ENCODE measurements around the gene PRKAG2.

The PRKAG2 gene

DNA sequence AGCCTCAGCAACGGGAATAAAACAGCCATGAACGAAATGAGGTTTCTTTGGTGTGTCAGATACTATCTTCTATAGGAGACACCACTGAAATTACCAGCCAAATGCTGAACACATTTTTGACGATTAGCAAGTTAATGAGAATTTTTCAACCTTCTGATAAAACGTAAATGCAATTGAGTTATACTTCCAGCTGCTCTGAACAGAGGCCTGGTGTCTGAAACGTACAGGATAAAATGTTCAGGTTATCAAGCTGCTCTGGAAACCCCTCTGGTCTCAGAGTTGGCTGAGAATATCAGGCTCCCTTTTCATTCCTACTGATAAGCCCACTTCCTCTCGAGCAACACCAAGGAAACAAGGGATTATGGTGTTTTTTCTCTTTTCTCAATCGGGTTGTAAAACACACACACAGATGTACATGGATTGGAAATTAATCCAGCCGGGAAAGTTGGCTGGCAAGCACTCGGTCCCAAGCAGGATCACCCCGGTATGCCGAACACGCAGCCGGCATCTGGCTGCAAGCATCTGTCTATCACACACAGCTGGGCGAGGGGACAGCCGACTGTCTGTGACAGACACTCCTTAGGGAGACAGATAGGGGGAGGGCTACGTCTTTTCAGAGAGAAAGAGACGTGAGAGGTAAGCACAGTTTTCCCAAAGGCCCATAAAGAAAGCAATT is 171.8 kb downstream of the PRKAG2 start:
- H3K27ac ChIP-seq (ENCODE audit: low read depth, low read length): no peak overlapping the region
- no peaks in the 10 kb centered on the region for H3K27me3 ChIP-seq (ENCODE audit: control insufficient read depth in 5 of 5, insufficient read depth in 4 of 5, low read length in 5 of 5)
- peak overlapping the region in 1 of 5 donors; percentile 2 for H3K9ac ChIP-seq (ENCODE audit: low read length in 5 of 5)

DNA sequence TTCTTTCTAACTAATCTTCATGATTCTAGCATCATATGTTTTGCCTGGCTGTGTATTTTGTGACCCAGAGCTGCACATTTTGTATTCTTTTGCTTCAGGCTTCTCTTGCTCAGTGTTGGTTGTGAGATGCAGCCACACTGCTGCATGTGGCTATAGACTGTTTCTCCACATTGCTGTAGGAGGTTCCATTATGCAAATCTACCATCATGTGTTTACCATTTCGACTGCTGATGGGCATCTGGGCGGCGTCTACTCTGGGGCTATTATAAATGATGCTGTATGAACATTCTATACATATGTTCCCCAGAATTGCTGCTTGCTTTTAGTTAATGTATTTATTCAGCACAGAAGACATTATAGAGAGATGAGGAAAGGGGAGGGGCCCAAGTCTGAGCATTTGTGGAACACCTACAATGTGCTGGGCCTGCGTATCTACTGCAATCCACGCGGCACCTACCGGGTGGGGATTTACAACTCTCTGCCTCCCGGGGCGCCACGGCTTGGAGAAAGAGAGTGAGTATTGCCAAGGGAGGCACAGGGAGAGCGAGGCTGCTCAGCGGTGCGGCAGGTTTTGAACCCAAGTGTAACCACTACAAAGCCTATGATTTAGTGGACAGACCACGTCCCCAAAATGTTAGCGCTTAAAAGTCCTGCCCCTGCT is 172.5 kb downstream of the PRKAG2 start:
- H3K27me3 ChIP-seq (ENCODE audit: control insufficient read depth in 5 of 5, insufficient read depth in 4 of 5, low read length in 5 of 5): no peaks in the 10 kb centered on the region
- no peaks in the 10 kb centered on the region for H3K9me3 ChIP-seq (ENCODE audit: control insufficient read depth in 5 of 5, low read length in 5 of 5)
- H3K4me3 ChIP-seq (ENCODE audit: low read depth in 1 of 5, low read length in 5 of 5): no peak overlapping the region
- peaks cover 0 to 9% (median 8%) of the 10 kb centered on the region in 5 donors for H3K4me1 ChIP-seq (ENCODE audit: control insufficient read depth in 5 of 5, insufficient read depth in 5 of 5, low read length in 5 of 5)
- H3K36me3 ChIP-seq (ENCODE audit: control insufficient read depth in 5 of 5, insufficient read depth in 5 of 5, low read length in 5 of 5): peaks cover 0 to 7% (median 4%) of the 10 kb centered on the region in 5 donors
- H3K9ac ChIP-seq (ENCODE audit: low read length in 5 of 5): no peak overlapping the region
- no peak overlapping the region for H3K27ac ChIP-seq (ENCODE audit: low read depth, low read length)

More for the DNA sequence above, 171.8 kb downstream of the PRKAG2 start:
- Histone ChIP-seq H3K36me3 (ENCODE audit: control insufficient read depth in 5 of 5, insufficient read depth in 5 of 5, low read length in 5 of 5) (peaks cover 0 to 11% (median 7%) of the 10 kb centered on the region in 5 donors), H3K9me3 (ENCODE audit: control insufficient read depth in 5 of 5, low read length in 5 of 5) (no peaks in the 10 kb centered on the region), H3K4me3 (ENCODE audit: low read depth in 1 of 5, low read length in 5 of 5) (no peak overlapping the region), H3K4me1 (ENCODE audit: control insufficient read depth in 5 of 5, insufficient read depth in 5 of 5, low read length in 5 of 5) (peaks cover 0 to 9% (median 8%) of the 10 kb centered on the region in 5 donors)

DNA sequence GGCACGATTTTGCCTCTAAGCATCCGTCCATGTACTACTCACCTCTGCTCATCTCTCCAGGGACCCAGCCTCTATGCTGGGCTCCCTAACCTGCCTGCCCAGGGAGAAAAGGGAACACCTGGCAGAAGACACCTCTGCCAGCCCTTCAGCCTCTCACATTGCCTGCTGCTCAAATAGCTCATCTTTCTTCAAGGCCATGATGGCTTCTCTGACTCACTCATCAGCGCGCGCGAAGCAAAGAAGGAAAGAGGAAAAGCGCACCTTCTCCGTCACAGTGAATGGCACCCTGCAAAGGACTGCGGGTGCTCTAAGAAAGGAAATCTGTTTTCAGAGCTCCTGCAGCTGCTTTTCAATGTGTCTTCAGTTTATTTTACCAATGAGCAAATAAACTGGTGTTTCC is 174.0 kb downstream of the PRKAG2 start:
- H3K9me3 ChIP-seq (ENCODE audit: control insufficient read depth in 5 of 5, low read length in 5 of 5): no peaks in the 10 kb centered on the region
- no peak overlapping the region for H3K9ac ChIP-seq (ENCODE audit: low read length in 5 of 5)
- H3K4me1 ChIP-seq (ENCODE audit: control insufficient read depth in 5 of 5, insufficient read depth in 5 of 5, low read length in 5 of 5): peaks cover 0 to 9% (median 8%) of the 10 kb centered on the region in 5 donors
- no peak overlapping the region for H3K4me3 ChIP-seq (ENCODE audit: low read depth in 1 of 5, low read length in 5 of 5)
- H3K27ac ChIP-seq (ENCODE audit: low read depth, low read length): no peak overlapping the region
- H3K36me3 ChIP-seq (ENCODE audit: control insufficient read depth in 5 of 5, insufficient read depth in 5 of 5, low read length in 5 of 5): peaks cover 0 to 3% (median 2%) of the 10 kb centered on the region in 5 donors
- H3K27me3 ChIP-seq (ENCODE audit: control insufficient read depth in 5 of 5, insufficient read depth in 4 of 5, low read length in 5 of 5): no peaks in the 10 kb centered on the region

DNA sequence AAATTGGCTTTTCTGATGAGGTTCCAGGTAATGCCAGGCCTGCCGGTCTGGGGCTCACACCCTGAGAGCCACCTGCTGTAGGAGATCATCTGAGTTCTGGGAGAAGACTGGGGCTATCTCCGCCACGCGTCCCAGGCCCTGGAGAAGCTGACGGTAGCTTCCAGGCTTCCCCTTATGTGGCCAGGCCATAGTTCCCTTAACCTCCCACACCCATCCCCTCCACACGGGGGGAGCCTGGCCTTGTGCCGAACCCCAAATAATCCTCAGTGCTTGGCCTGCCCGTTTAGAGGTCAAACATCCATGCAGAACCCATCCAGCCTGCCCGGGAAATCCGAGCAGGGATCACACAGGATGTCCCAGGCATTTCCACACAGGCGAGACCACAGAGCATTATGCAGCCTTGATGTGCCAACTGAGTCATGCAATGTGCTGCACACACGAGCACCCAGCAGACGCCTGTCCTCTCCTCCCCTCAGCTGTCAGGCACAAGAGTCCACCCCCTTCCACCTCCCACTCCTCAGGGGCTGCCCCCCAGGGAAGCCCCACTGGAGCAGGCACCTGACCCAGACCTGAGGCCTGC is 176.2 kb downstream of the PRKAG2 start:
- Histone ChIP-seq H3K9ac (ENCODE audit: low read length in 5 of 5) (no peak overlapping the region), H3K36me3 (ENCODE audit: control insufficient read depth in 5 of 5, insufficient read depth in 5 of 5, low read length in 5 of 5) (peaks cover 0 to 3% (median 2%) of the 10 kb centered on the region in 5 donors), H3K4me3 (ENCODE audit: low read depth in 1 of 5, low read length in 5 of 5) (no peak overlapping the region), H3K27ac (ENCODE audit: low read depth, low read length) (no peak overlapping the region), H3K4me1 (ENCODE audit: control insufficient read depth in 5 of 5, insufficient read depth in 5 of 5, low read length in 5 of 5) (peaks cover 0 to 8% (median 7%) of the 10 kb centered on the region in 5 donors), H3K9me3 (ENCODE audit: control insufficient read depth in 5 of 5, low read length in 5 of 5) (no peaks in the 10 kb centered on the region), H3K27me3 (ENCODE audit: control insufficient read depth in 5 of 5, insufficient read depth in 4 of 5, low read length in 5 of 5) (no peaks in the 10 kb centered on the region)

DNA sequence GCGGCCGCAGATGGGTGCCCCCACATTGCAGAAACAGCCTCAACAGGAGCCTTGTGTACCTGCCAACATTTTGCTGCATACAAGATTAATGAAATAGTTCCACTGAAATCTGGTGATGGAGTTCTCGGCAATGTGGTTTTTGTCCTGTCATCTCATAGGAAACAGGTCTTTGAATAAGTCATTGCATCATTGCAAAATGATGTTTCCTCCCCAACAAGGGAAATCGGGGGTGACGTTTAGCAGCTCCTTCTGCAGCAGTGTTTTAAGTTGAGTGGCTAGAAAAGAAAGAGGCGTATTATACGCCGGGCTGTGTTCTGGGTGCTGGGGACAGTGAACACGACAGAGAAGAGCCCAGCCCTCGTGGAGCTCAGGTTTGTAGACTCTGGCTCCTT is 177.0 kb downstream of the PRKAG2 start:
- H3K27ac ChIP-seq (ENCODE audit: low read depth, low read length): no peak overlapping the region

DNA sequence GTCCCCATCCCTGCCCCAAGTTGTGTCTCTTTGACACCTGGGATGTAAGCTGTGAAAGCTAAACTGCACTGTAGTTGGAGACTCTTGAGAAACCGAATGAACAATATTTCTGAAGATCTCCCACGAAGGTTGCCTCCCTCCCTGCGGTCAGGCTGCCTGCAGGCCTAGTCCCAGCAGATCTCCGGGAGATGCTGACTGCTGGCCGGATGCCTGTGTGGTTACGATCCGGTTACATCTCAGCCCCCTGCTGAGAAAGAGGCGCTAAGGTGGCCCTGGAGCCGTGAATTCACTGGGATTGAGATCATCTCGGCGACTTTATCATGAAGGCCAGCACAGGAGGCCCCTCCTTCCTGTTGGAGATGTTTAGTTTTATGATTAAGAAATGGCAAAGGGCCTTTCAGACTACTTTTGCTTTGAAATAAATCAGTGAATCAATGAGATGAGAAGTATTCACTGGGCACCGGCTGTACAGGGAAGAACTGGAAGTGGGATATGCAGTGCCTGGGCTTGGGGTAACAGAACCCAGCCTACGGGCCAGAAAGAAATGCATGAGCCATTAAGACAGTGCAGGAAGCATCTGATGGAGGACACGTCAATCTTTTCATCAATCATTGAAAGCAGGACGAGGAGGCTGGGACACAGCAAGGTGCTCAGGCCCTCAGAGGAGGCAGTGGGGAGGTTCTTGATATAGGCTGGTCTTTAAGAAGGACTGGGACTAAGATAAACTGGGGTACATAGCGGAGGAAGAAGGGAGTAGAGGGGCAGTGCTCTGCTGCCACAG is 177.6 kb downstream of the PRKAG2 start:
- Histone ChIP-seq H3K9me3 (ENCODE audit: control insufficient read depth in 5 of 5, low read length in 5 of 5) (no peaks in the 10 kb centered on the region), H3K27ac (ENCODE audit: low read depth, low read length) (no peak overlapping the region), H3K4me3 (ENCODE audit: low read depth in 1 of 5, low read length in 5 of 5) (no peak overlapping the region), H3K4me1 (ENCODE audit: control insufficient read depth in 5 of 5, insufficient read depth in 5 of 5, low read length in 5 of 5) (peaks cover 6 to 17% (median 16%) of the 10 kb centered on the region in 5 donors), H3K36me3 (ENCODE audit: control insufficient read depth in 5 of 5, insufficient read depth in 5 of 5, low read length in 5 of 5) (peaks cover 0 to 3% (median 2%) of the 10 kb centered on the region in 5 donors), H3K27me3 (ENCODE audit: control insufficient read depth in 5 of 5, insufficient read depth in 4 of 5, low read length in 5 of 5) (no peaks in the 10 kb centered on the region), H3K9ac (ENCODE audit: low read length in 5 of 5) (no peak overlapping the region)

More for the DNA sequence above, 177.0 kb downstream of the PRKAG2 start:
- H3K4me3 ChIP-seq (ENCODE audit: low read depth in 1 of 5, low read length in 5 of 5): no peak overlapping the region
- peaks cover 0 to 3% (median 2%) of the 10 kb centered on the region in 5 donors for H3K36me3 ChIP-seq (ENCODE audit: control insufficient read depth in 5 of 5, insufficient read depth in 5 of 5, low read length in 5 of 5)
- no peaks in the 10 kb centered on the region for H3K9me3 ChIP-seq (ENCODE audit: control insufficient read depth in 5 of 5, low read length in 5 of 5)
- H3K27me3 ChIP-seq (ENCODE audit: control insufficient read depth in 5 of 5, insufficient read depth in 4 of 5, low read length in 5 of 5): no peaks in the 10 kb centered on the region
- peaks cover 6 to 11% (median 10%) of the 10 kb centered on the region in 5 donors for H3K4me1 ChIP-seq (ENCODE audit: control insufficient read depth in 5 of 5, insufficient read depth in 5 of 5, low read length in 5 of 5)
- H3K9ac ChIP-seq (ENCODE audit: low read length in 5 of 5): no peak overlapping the region

DNA sequence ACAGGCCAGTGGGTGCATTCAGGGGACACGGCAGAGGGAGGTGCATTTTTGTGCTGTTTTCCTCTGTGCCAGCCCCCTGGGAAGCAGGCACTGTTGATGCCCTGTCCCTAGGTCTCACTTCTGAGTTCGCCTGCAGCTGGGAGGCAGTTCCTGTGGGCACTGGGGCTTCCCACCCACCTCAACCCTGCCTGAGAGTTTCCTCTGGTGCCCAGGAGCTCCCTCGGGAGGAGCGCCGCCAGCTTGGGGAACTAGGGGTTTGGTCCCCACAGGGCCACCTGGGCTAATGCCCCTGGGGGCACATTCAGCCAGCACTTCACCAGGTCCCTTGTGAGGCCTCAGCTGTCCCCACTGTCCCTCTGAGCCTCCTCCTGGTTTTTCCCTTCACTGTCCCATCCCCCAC is 179.0 kb downstream of the PRKAG2 start:
- Histone ChIP-seq H3K27ac (ENCODE audit: low read depth, low read length) (no peak overlapping the region), H3K4me1 (ENCODE audit: control insufficient read depth in 5 of 5, insufficient read depth in 5 of 5, low read length in 5 of 5) (peaks cover 6 to 17% (median 17%) of the 10 kb centered on the region in 5 donors), H3K4me3 (ENCODE audit: low read depth in 1 of 5, low read length in 5 of 5) (no peak overlapping the region), H3K9me3 (ENCODE audit: control insufficient read depth in 5 of 5, low read length in 5 of 5) (no peaks in the 10 kb centered on the region), H3K9ac (ENCODE audit: low read length in 5 of 5) (no peak overlapping the region), H3K36me3 (ENCODE audit: control insufficient read depth in 5 of 5, insufficient read depth in 5 of 5, low read length in 5 of 5) (peaks cover 0 to 3% (median 2%) of the 10 kb centered on the region in 5 donors), H3K27me3 (ENCODE audit: control insufficient read depth in 5 of 5, insufficient read depth in 4 of 5, low read length in 5 of 5) (no peaks in the 10 kb centered on the region)

DNA sequence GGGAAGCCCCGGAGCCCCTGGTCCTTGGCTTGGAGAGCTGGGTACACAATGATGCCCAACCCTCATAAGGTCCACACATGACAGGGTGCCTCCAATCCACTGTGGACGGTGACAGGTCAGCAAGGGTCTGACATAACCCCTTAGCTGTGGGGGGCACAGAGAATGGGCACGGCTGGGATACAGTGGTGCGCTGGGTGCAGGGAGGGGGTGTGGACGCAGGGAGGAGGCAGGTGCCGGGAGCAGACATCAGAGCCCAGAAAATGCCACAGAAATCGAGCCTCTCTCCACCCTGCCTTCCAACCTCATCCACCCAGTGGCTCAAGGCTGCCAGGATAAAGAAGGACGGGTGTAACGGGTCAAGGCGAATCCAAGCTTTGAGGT is 179.4 kb downstream of the PRKAG2 start:
- Histone ChIP-seq H3K4me1 (ENCODE audit: control insufficient read depth in 5 of 5, insufficient read depth in 5 of 5, low read length in 5 of 5) (peaks cover 6 to 21% (median 20%) of the 10 kb centered on the region in 5 donors), H3K9me3 (ENCODE audit: control insufficient read depth in 5 of 5, low read length in 5 of 5) (no peaks in the 10 kb centered on the region), H3K27ac (ENCODE audit: low read depth, low read length) (no peak overlapping the region), H3K27me3 (ENCODE audit: control insufficient read depth in 5 of 5, insufficient read depth in 4 of 5, low read length in 5 of 5) (no peaks in the 10 kb centered on the region), H3K9ac (ENCODE audit: low read length in 5 of 5) (no peak overlapping the region), H3K36me3 (ENCODE audit: control insufficient read depth in 5 of 5, insufficient read depth in 5 of 5, low read length in 5 of 5) (peaks cover 0 to 3% (median 2%) of the 10 kb centered on the region in 5 donors), H3K4me3 (ENCODE audit: low read depth in 1 of 5, low read length in 5 of 5) (no peak overlapping the region)

DNA sequence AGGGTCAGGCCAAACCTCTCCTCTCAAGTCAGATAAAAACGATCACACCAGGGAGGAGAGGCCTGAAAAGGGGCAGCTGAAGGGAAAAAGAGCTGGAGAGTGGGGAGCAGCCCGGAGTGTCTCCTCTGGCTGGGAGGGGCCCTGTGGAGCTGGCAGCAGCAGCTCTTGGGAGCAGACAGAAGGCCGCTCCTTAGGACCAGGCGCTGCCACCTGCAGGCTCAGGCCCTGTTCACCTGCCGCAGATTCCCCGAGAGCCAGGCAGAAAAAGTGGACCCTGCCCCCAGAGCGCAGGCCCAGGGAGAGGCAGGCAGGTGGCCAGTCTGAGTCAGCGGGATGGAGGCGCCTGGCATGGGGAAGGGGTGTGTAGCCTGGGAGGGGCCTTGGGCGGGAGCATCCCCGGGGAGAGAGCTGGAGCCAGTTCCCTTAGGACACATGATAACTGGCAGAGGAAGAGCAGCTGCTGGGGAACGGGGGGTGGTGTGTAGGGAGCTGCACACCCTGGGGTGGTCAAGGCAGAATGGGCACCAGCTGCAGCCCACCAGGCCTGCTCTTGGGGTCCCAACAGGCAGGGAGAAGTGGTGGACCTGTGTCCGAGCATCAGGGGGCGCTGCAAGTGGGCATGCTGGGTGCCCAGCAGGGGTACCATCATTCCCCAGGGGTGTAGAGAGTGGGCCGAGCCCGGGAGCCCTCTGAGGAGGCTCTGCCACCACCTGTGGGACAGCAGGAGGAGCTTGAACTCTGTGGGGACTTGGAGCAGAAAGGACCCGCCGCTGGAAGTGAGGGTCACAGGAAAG is 180.0 kb downstream of the PRKAG2 start:
- no peaks in the 10 kb centered on the region for H3K9me3 ChIP-seq (ENCODE audit: control insufficient read depth in 5 of 5, low read length in 5 of 5)
- H3K9ac ChIP-seq (ENCODE audit: low read length in 5 of 5): no peak overlapping the region
- H3K27me3 ChIP-seq (ENCODE audit: control insufficient read depth in 5 of 5, insufficient read depth in 4 of 5, low read length in 5 of 5): no peaks in the 10 kb centered on the region
- H3K4me1 ChIP-seq (ENCODE audit: control insufficient read depth in 5 of 5, insufficient read depth in 5 of 5, low read length in 5 of 5): peaks cover 6 to 24% (median 20%) of the 10 kb centered on the region in 5 donors
- no peak overlapping the region for H3K27ac ChIP-seq (ENCODE audit: low read depth, low read length)
- H3K4me3 ChIP-seq (ENCODE audit: low read depth in 1 of 5, low read length in 5 of 5): no peak overlapping the region
- H3K36me3 ChIP-seq (ENCODE audit: control insufficient read depth in 5 of 5, insufficient read depth in 5 of 5, low read length in 5 of 5): peaks cover 0 to 2% (median 0%) of the 10 kb centered on the region in 5 donors
